GM20000 (cell line): Measurements from ENCODE around the gene GRM1.

Experiments used
- DNase-seq: peaks from one replicate; pipeline ENCODE4 v3.0.0; 2012; ENCODE audit warnings: low spot score
- TF ChIP-seq, protein P1 (sequence below): IDR thresholded peaks from 2 replicates; pipeline ENCODE4 v1.5.1; 2012; ENCODE audit warnings: mild to moderate bottlenecking, control low read depth; ENCODE audit errors: extremely low read depth, missing control alignments

Gene GRM1

DNA sequence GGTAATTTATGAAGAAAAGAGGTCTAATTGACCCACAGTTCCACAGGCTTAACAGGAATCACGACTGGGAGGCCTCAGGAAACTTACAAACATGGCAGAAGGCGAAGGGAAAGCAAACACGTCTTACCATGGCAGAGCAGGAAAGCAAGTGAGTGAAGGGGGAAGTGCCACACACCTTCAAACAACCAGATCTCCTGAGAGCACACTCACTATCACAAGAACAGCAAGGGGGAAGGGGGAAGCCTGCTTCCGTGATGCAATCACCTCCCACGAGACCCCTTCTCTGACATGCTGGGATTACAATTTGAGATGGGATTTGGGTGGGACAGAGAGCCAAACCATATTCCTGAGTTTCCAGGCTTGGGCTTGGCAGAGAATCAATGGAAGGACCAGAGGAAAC is 390.7 kb downstream of the GRM1 start:
- no peak for DNase-seq
- TF ChIP-seq, protein P1, sequence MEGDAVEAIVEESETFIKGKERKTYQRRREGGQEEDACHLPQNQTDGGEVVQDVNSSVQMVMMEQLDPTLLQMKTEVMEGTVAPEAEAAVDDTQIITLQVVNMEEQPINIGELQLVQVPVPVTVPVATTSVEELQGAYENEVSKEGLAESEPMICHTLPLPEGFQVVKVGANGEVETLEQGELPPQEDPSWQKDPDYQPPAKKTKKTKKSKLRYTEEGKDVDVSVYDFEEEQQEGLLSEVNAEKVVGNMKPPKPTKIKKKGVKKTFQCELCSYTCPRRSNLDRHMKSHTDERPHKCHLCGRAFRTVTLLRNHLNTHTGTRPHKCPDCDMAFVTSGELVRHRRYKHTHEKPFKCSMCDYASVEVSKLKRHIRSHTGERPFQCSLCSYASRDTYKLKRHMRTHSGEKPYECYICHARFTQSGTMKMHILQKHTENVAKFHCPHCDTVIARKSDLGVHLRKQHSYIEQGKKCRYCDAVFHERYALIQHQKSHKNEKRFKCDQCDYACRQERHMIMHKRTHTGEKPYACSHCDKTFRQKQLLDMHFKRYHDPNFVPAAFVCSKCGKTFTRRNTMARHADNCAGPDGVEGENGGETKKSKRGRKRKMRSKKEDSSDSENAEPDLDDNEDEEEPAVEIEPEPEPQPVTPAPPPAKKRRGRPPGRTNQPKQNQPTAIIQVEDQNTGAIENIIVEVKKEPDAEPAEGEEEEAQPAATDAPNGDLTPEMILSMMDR, result no peak

DNA sequence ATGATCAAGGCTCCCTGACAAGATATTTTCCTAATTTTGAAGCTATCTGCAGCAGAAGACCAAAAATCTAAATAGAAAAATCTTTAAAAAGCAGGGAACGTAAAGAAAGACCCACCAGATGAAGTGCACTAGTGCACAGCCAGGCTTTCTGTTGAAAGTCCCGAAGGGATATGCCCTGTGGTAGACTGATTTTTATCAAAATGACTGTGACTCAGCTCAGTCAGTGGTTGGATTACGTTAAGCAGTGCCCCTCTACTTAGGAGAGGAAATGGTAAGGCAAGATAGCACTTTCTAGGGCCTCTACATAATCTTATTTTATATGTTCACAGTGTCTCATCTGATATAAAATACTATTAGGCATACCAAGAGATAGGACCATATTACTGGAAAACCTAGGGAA is 391.4 kb downstream of the GRM1 start:
- no peak for DNase-seq
- TF ChIP-seq, protein P1, result no peak

DNA sequence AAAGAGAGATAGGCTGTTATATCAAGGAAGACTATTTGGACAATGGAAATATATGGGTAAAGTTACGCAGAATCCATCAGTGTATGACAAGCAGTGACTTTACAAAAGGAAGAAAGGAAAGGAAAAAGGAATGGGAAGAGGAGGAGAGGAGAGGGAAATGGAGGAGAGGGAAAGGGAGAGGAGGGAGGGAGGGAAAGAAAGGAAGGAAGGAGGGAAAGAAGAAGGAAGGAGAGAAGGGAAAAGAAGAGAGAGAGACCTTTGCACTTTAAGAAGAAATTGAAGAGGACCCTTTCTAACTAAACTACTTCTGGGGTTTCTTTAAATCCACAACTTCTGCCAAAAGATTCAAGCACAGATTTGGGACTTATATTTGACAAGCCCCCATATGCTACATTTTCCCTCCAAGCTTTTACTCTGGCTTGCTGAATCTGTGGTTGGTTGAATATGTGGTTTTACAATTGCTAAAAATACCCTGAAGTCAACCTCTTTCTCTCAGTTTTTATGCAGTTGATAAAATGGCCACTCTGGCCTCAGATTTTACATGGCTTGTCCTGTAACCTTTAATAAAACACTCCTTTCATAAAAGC is 394.0 kb downstream of the GRM1 start:
- TF ChIP-seq, protein P1, result no peak
- no peak for DNase-seq

DNA sequence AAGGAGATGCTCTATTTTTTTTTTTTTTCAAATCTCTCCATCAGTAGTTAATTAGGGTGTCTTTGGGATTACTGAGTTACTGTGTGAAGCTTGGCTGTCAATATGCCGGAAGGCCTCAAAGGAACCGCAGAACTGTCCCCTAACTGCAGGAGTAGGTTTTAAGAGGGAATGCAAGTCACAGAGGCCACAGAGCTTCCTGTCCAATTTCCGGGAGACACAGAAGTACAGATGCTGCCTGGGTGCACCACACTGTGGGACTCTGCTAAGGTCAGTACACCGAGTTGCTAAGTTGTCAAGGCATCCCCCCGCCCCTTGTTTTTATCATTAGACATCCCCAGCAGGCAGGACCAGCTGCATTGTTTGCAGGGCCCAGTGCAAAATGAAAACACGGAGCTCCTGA is 394.6 kb downstream of the GRM1 start:
- TF ChIP-seq, protein P1, result no peak
- DNase-seq, result no peak

DNA sequence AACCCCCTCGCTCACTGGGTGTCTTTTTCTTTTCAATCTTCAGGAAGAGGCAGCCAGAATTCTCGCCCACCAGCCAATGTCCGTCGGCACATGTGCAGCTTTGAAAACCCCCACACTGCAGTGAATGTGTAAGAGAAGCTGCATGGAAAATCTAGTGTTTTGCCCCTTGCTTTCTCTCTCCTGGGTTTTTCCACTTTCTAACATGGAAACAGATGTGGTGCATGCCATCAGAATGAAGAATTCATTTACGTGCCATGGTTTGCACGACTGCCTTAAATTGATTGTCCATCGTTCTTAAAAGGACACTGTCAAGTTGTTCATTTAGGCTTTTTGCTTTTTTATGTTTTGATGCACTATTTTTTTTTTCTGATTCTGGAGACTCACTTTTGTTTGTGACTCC is 397.7 kb downstream of the GRM1 start:
- DNase-seq, result no peak
- TF ChIP-seq, protein P1, result no peak

DNA sequence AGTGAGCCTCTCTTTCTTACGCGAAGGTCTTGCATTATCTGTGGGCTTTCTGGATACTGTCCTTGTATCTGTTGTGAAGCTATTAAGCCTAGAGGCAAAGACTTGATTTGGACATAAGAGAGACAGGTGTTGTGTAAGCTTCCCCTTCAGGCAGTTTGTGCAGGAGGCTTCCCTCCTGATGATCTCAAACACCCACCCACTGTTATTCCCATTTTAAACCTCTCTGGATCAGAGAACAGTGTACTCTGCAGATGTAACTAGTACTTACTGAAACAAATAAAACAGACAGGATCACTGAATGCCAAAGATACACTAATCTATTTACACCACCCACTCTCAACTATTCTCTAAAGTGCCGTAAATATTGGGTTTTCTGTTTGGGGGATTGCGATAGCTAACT is 401.0 kb downstream of the GRM1 start:
- no peak for DNase-seq

DNA sequence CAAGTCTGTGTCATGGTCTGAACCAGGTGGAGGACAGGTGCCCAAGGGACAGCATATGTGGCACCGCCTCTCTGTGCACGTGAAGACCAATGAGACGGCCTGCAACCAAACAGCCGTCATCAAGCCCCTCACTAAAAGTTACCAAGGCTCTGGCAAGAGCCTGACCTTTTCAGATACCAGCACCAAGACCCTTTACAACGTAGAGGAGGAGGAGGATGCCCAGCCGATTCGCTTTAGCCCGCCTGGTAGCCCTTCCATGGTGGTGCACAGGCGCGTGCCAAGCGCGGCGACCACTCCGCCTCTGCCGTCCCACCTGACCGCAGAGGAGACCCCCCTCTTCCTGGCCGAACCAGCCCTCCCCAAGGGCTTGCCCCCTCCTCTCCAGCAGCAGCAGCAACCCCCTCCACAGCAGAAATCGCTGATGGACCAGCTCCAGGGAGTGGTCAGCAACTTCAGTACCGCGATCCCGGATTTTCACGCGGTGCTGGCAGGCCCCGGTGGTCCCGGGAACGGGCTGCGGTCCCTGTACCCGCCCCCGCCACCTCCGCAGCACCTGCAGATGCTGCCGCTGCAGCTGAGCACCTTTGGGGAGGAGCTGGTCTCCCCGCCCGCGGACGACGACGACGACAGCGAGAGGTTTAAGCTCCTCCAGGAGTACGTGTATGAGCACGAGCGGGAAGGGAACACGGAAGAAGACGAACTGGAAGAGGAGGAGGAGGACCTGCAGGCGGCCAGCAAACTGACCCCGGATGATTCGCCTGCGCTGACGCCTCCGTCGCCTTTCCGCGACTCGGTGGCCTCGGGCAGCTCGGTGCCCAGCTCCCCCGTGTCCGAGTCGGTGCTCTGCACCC is 405.2 kb downstream of the GRM1 start:
- DNase-seq, result no peak

More for the DNA sequence above, 401.0 kb downstream of the GRM1 start:
- TF ChIP-seq, protein P1, result no peak

More for the DNA sequence above, 405.2 kb downstream of the GRM1 start:
- TF ChIP-seq, protein P1, result no peak
